Measurements from ENCODE around the gene ODAD3.

GRCh38 chr19:11383706-11384048 is 51.2 kb downstream of the ODAD3 start:
- TF ChIP-seq CTCF (IDR thresholded peaks at IDR 0.05; ENCODE audit: insufficient read depth, low read length) (no peak), POLR2AphosphoS5 (IDR thresholded peaks at IDR 0.05; ENCODE audit: low read depth) (no peak), REST (IDR thresholded peaks at IDR 0.05; ENCODE audit: insufficient replicate concordance, low read depth) (no peak)

Data from HL-60 (cell line).